DND-41 (cell line): ENCODE results near the gene CDH2.

Experiments used
- EZH2 ChIP-seq: IDR thresholded peaks from 3 replicates; pipeline ENCODE4 v1.6.1; 2012; ENCODE audit warnings: borderline replicate concordance, low read depth, mild to moderate bottlenecking, moderate library complexity, low read length, inconsistent platforms; ENCODE audit not compliant: severe bottlenecking
- TF ChIP-seq, protein P1 (sequence below): IDR thresholded peaks from 2 replicates; pipeline ENCODE4 v1.5.1; 2012; ENCODE audit warnings: borderline replicate concordance, low read length, moderate library complexity, mild to moderate bottlenecking; ENCODE audit not compliant: poor library complexity, severe bottlenecking; ENCODE audit errors: extremely low read depth

- TF ChIP-seq, protein P1, sequence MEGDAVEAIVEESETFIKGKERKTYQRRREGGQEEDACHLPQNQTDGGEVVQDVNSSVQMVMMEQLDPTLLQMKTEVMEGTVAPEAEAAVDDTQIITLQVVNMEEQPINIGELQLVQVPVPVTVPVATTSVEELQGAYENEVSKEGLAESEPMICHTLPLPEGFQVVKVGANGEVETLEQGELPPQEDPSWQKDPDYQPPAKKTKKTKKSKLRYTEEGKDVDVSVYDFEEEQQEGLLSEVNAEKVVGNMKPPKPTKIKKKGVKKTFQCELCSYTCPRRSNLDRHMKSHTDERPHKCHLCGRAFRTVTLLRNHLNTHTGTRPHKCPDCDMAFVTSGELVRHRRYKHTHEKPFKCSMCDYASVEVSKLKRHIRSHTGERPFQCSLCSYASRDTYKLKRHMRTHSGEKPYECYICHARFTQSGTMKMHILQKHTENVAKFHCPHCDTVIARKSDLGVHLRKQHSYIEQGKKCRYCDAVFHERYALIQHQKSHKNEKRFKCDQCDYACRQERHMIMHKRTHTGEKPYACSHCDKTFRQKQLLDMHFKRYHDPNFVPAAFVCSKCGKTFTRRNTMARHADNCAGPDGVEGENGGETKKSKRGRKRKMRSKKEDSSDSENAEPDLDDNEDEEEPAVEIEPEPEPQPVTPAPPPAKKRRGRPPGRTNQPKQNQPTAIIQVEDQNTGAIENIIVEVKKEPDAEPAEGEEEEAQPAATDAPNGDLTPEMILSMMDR: no peak
- no peak for TF ChIP-seq EZH2
Measured at GRCh38 chr18:27942706-27943105, 234.2 kb downstream of the CDH2 start.
